Fibroblast of skin of right quadriceps (primary cell): Measurements from ENCODE around the gene GRIN2A.

ENCODE experiments used
- DNase-seq: peaks from one replicate; pipeline ENCODE4 v3.0.0-alpha.2; 2013

The GRIN2A gene

GRCh38 chr16:10027553-10027952, 154.7 kb downstream of the GRIN2A start:
- DNase-seq = no peak

DNA sequence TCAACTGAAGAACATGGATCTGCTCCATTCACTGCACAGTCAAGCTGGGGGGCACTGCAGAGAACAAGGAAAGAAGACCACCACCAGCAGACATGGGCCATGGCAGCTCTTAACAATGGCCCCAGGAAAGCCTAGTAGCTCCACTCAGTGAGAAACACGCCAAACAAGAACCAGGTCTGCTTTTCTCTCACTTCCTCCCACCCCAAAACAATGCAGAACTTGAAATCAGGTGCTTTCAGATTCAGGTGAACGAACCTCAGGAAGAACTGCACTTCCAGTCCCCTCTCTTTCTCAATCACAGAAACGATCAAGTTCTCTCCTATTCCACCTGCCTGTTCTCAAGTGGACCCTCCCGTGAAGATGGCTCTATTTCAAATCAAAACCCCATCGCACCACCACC, 155.6 kb downstream of the GRIN2A start:
- DNase-seq = no peak

- no peak for DNase-seq
Measured at GRCh38 chr16:10022098-10022497, 160.1 kb downstream of the GRIN2A start.

DNA sequence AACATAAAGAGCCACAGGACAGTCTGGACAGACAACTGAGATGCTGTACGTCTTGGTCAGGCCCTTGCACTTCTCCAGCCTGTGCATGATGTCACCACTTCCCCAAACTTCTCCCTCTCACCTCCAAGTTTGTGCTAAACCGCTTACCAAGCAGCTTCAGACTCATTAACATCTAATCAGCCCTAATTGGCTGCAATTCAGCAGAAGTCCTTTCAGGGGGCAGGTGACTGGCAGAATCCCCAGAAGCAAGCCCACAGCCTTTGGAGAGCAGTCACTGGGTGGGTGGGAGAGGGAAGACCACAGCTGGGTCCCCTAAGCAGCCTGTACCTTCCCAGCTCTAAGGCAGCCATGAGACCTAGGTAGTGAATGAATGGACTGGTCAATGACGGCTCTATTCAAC, 161.4 kb downstream of the GRIN2A start:
- no peak for DNase-seq

- DNase-seq = no peak
Measured at GRCh38 chr16:10016752-10017151, 165.5 kb downstream of the GRIN2A start.

DNA sequence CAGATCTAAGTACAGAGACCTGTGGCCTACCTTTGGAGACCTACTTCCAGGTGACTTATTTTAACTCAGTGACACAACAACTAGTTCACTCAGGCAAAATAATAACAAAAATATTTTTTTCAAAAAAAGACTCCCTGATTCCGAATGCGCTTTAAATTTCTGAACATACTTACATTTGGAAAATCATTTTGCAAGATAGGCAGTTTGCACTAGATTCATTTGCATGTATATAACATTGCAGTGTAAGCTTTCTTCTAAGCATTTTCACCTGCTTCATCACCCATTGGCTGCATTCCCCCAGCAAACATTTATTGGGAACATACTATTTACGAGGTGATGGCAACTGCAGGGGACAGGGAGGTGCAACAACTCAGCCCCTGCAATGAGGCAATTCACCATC, 166.8 kb downstream of the GRIN2A start:
- DNase-seq = no peak

DNA sequence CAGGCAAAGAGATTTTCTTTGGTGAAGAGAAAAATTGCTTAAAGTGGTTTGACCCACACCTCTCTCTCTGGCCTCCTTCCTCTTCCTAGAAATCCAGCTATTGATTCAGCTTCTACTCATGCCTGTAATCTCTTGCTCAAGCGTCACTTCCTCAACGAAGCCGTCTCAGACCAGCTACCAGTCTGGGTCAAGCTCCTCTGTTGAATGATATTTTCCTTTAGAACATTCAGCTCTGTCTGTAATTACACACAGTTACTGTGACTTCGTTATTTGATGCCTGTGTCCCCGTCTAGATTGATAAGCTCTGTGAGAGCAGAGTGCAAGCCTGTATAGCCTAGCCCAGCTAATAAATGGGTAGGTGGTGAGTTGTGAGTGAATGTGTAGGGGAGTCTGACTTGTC, 168.5 kb downstream of the GRIN2A start:
- DNase-seq = no peak

DNA sequence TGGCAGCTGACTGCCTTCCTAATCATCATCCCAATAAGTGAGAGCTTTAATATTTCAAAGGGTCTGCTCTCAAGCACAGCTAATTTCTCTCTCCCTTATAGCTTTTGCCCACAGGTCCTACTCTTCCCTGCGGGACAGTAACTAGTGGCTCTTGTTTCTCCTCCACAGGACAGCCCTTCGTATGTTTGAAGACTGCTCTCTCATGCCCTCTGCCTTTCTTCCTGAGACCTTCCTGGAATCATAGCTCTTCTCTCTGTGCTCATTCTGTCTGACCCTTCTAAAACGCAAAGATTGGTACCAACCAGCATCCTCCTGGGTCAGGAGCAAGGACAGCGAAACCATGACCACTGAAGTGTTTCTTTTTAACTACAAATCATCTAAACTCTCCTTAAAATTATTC, 168.9 kb downstream of the GRIN2A start:
- no peak for DNase-seq

DNA sequence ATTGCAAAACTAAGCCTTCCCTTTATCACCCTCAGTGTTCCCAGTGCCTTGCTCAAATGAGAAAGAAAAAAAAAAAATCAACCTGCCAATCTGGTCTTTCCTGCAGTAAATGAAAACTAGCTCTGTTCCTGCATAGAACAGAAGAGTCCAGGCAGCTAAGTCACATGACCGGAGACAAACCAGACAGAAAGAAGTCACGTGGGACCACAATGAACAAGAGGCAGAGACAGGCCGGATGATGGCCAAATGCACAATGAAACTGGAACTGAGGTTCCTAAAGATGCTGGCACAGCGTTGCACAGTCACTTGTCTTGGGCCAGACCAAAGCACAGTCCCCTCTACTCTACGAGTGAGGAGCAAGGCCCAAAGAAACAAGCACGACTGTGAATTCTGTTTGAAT, 172.5 kb downstream of the GRIN2A start:
- DNase-seq = no peak

- DNase-seq = peak; percentile 21
Measured at GRCh38 chr16:10003486-10003885, 178.7 kb downstream of the GRIN2A start.

DNA sequence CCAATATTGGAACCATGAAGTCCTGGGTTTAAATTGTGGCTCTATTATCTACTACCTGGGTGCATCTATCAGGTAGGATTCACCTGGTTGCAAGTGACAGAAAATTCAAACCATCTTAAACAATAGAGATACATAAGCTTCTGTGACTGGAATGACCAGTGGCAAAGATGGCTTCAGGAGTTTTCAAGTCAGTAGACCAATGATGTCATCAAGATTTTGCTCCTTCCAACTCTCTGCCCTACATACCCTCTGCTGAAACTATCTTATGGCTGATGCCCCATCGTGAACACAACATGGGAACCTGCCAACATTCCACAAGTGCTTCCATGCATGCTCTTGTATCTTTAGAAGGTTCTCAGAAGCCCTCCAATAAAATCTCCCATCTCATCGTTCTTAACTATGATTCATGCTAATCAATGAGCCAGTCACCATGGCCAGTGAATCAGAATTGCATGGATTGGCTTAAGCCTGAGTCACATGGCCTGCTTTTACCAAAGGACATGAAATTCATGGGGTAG, 180.9 kb downstream of the GRIN2A start:
- no peak for DNase-seq

DNA sequence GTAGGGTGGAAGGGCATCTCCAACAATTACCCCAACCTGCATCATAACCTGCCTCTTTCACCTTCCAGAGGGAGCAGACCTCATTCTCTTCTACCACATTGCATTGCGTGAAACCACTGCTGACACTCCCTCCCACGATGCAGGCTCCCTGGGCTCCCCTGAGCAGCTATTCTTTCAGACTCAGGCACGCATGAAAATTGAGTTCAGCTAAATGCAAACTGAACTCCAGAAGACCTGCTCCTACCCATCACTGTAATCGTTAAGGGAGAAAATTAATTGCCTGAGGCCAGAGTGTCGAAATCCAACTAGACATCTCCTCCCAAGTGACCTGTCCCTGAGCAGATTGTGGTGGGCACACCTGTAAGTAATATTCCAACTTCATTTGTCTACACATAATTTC, 186.0 kb downstream of the GRIN2A start:
- DNase-seq = no peak

DNA sequence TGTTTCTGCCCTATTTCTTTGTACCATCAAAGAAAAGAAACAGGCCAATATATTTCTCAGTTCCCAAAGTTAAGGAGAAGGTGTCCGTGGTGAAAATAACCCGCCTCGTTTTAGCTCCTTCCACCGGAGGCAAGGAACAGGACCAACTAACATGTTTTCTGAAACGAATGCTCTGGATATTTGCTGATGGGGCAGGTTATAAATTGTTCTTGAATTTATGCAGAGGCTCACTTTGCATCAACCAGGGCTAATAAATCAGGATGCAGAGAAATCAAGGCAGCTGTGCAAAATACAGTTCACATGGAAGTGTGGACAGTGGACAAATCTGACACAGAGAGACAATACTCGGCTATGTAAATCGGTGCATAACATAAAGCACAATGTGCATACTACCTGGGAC, 189.8 kb downstream of the GRIN2A start:
- DNase-seq = no peak

DNA sequence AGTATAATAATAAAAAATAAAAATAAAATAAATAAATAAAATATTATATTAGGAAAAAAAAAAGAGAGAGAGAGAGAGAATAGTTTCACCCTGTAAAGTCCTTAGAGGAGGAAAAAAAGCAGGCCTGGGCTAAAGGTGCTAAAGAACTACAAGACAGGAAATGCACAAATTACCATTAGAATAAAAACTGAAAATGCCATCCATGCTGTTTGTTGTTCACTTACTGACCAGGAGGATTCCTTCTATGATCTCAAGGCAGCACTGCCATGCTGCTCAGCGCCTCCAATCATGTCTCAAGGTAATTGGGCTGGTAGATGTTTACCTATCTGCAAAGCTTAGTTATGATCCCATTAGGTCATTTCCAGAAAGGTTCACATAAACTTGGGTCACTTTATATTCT, 201.2 kb downstream of the GRIN2A start:
- no peak for DNase-seq

GRCh38 chr16:9978160-9978725, 204.0 kb downstream of the GRIN2A start:
- no peak for DNase-seq

DNA sequence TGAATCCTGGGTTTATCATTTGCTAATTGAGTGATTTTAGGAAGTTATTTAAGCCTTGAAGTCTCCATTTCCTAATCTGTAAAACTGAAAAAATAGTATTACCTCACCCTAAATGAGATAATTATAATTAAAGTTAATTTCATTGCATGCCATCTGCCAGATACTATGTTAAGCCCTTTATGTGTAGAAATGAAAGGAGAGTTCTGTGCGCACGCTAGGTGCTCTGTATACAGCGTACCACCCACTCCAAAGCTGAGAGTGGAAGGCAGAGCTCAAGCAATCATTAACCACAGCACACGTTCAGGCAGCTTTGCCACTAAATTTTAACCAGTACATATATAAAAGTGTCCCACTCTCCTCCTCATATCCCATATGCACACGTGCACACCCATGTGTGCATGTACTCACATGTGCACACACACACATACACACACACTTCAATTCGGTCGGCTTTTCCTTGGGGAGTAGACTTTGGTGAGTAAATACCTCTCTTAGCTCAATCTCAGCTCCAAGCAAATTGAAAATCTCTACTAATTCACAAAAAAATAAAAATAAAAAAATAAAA, 204.8 kb downstream of the GRIN2A start:
- DNase-seq = no peak

DNA sequence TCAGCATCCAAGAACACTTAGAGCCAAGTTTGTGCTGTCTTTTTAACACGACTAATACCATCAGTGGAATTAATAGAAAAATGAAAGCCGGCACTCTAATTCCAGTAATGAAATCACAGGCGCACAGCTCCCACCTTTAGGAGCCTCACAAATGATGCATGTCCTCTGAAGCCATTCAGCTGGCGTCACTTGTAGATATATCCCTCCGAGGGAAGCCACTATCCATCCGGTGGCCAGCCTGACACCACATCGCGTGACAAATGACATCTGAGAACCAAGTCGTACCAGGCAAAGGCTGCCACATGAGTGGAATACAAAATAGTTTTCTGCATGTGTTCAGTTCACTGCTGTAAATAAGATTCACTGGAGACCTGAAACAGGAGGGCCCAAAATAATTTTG, 205.6 kb downstream of the GRIN2A start:
- no peak for DNase-seq

- no peak for DNase-seq
Measured at GRCh38 chr16:9971907-9972306, 210.3 kb downstream of the GRIN2A start.

DNA sequence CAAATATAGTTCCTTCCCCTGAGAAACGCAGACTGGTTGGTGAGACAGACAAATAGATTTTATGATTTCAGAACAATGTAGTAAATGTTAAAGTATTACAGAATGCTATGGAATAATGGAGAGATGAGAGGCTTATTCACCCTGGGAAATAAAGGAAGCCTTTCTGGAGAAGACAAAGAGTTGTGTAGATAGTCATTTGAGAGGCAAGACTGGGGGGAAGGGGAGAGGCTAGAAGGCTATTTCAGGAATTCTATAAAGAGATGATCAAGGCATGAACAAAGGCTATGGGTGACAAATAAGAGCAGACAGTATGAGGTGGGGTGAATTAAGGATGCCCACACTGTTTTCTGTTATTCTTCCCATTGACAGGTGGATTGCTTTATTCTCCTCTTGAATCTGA, 211.4 kb downstream of the GRIN2A start:
- no peak for DNase-seq

DNA sequence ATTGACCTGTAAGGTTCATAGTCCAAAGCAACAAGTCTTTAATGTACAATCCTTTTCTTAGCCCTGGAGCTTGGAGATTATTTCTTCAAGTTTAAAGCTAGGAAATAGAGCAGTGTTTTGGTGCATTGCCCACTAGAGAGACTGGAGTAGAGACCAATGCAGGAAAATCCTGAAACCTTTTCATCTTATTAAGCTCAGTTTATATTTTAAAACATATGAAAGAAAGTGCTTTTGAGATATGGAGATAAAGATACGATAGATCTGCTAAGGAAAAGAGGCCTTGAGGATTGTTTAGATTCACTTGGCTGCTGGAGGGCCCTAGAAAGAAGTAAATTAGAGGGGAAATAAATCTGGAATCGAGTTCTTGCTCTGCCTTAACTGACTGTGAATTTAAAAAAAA, 212.0 kb downstream of the GRIN2A start:
- no peak for DNase-seq

GRCh38 chr16:9969580-9969979, 212.6 kb downstream of the GRIN2A start:
- DNase-seq = no peak

- peak; percentile 24 for DNase-seq
Measured at GRCh38 chr16:9966569-9967157, 215.6 kb downstream of the GRIN2A start.

DNA sequence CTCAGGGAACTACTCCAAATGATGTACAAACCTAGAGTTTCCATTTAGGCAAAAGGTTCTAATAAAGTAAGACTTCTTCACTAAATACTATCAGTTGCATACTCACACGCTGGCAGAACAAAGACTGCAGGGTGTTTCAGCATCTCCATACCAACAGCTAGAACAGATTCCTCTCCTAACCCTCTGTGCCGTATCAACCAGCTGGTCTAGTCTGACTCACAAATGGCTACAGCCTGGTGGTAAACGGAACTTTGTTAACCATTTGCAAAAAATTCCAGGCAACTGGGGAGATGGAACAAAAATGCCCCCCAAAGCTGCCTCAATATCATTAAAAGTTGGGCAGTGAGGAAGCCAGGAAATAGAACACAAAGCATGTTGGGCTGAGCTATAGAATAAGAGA, 217.1 kb downstream of the GRIN2A start:
- DNase-seq = no peak

- no peak for DNase-seq
Measured at GRCh38 chr16:9964426-9964825, 217.8 kb downstream of the GRIN2A start.

DNA sequence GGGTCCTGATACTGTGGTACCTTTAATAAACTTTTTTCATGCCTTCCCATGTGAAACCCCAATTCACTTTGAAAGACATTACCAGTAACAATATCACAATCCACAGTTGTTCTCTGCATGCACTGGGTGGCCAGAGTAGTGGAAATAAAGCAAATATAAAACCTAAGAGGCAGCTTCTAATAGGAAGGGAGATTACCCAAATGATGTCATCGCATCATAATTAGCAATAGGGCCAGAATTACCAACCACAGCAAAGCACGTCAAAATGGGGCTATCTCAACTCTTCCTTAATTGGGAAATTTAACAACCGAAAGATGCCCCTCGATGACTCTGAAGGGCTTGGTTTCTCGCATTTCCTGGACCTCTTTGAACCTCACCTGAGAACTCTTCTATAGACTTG, 224.8 kb downstream of the GRIN2A start:
- DNase-seq = no peak
